Central memory CD8-positive, alpha-beta T cell (primary cell): Measurements from ENCODE around the gene TSEN54.

ENCODE experiments used
- ATAC-seq: fragments of 150-1000 bp; cut with Tn5 transposase; replicated peaks from 2 replicates; pipeline ENCODE4 v1.10.0; 2022; ENCODE audit warnings: mild to moderate bottlenecking, moderate FRiP score, moderate number of reproducible peaks; ENCODE audit not compliant: poor library complexity, severe bottlenecking; ENCODE audit errors: extremely low read depth
- DNase-seq, 2 donors: peaks; one replicate each; pipeline ENCODE4 v3.0.0; 2021; ENCODE audit warnings: low spot score in 2 of 2
- H3K27ac Mint-ChIP-seq: one replicate; pipeline ENCODE4 v1.8.0; 2022; ENCODE audit warnings: low read depth, mild to moderate bottlenecking, moderate library complexity, mixed read lengths
- H3K27me3 Mint-ChIP-seq: one replicate; pipeline ENCODE4 v1.8.0; 2022; ENCODE audit warnings: mixed read lengths
- H3K36me3 Mint-ChIP-seq: one replicate; pipeline ENCODE4 v1.8.0; 2022; ENCODE audit warnings: mild to moderate bottlenecking, moderate library complexity, mixed read lengths; ENCODE audit not compliant: insufficient read depth
- H3K4me1 Mint-ChIP-seq: one replicate; pipeline ENCODE4 v1.8.0; 2022; ENCODE audit warnings: mixed read lengths
- H3K4me3 Mint-ChIP-seq: one replicate; pipeline ENCODE4 v1.8.0; 2022; ENCODE audit warnings: mild to moderate bottlenecking, moderate library complexity, mixed read lengths
- H3K9me3 Mint-ChIP-seq: one replicate; pipeline ENCODE4 v1.8.0; 2022; ENCODE audit warnings: mixed read lengths

The TSEN54 gene

DNA sequence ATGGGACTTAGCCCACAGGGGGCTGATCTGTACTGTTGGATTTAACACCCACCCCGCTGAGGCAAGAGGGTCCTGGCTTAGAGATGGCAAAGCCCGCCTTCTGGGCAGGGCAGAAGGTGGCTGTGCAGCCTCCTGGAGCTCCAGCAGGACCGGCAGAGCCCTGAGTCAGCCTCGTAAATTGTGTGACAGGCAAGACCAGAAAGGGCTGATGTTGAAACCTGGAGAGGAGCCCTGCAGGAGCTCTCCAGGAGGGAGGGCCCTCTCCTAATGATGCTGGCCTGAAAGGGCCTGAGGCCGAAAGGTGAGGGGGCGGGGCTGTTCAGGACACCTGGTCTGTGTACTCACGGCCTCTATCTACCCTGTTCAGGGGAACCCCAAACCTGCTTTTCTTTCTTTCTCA is 48.7 kb downstream of the TSEN54 start:
- no peaks in the 10 kb centered on the region for H3K27me3 Mint-ChIP-seq
- H3K4me3 Mint-ChIP-seq, result no peak overlapping the region
- no peak for ATAC-seq
- DNase-seq, result no peak
- H3K36me3 Mint-ChIP-seq, result peaks cover 27% of the 10 kb centered on the region
- H3K4me1 Mint-ChIP-seq, result no peaks in the 10 kb centered on the region
- H3K9me3 Mint-ChIP-seq, result no peaks in the 10 kb centered on the region
- H3K27ac Mint-ChIP-seq, result peak overlapping the region; percentile 46

DNA sequence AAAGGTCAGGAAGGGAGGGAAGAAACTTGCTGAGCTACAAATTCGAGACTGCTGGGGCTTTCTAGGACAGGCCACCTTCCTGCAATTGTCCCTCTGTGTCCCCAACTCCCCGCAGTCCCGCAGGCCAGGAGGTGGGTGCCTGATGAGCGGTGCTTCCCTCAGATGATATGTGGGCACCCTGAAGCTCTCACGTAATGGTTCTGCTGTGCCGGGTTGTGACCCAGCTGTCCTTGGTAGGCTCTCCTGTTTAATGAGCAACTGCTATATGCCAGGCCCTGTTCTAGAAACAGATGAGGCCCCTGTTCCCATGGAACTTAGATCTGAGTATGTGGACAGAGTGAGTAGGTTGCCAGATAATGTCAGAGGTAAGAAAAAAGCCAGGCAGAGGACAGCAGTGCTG is 49.3 kb downstream of the TSEN54 start:
- no peak for DNase-seq
- ATAC-seq, result no peak
- H3K27me3 Mint-ChIP-seq, result no peaks in the 10 kb centered on the region
- peak overlapping the region; percentile 46 for H3K27ac Mint-ChIP-seq
- peaks cover 26% of the 10 kb centered on the region for H3K36me3 Mint-ChIP-seq
- no peak overlapping the region for H3K4me3 Mint-ChIP-seq
- no peaks in the 10 kb centered on the region for H3K9me3 Mint-ChIP-seq
- no peaks in the 10 kb centered on the region for H3K4me1 Mint-ChIP-seq

DNA sequence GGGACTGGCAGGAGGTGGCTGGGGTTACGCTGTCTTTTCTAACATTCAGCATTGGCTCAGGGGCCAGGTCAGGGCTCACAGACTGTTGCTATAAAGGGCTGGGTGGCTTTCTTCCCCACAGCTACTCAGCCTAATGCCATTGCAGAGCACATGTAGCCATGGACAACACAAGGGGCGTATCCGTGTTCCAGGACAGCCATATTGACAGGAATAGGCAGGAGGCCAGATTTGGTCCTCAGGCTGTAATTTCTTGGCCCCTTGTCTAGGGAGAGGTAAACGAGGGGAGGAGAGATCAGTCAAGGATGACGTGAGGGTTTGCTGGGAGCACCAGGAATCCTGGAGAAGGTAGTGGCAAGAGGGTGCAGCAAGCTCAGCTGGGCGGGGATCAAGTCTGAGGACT is 50.1 kb downstream of the TSEN54 start:
- H3K36me3 Mint-ChIP-seq, result peaks cover 27% of the 10 kb centered on the region
- no peaks in the 10 kb centered on the region for H3K27me3 Mint-ChIP-seq
- no peak overlapping the region for H3K4me3 Mint-ChIP-seq
- H3K9me3 Mint-ChIP-seq, result no peaks in the 10 kb centered on the region
- no peak overlapping the region for H3K27ac Mint-ChIP-seq
- ATAC-seq (no peak), DNase-seq (no peak)
- no peaks in the 10 kb centered on the region for H3K4me1 Mint-ChIP-seq

DNA sequence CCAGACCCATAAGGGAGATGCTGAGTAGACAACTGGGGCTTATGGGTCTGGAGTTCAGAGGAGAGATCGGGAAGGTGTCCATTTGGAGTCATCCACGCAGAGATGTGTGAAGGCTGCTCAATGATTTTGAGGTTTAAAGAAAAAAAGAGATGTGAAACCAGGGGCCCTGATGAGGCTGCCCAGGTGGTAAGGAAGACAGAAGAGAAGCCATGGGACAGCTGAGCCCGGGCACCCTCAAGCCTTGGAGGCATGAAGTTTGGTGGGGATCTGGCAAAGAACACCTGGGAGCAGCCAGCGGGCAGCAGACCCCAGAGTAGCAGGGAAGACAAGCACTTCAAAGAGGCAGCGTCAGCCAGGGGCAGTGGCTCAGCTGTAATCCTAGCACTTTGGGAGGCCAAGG is 50.5 kb downstream of the TSEN54 start:
- H3K4me3 Mint-ChIP-seq, result no peak overlapping the region
- DNase-seq (no peak), ATAC-seq (no peak)
- no peaks in the 10 kb centered on the region for H3K27me3 Mint-ChIP-seq
- no peak overlapping the region for H3K27ac Mint-ChIP-seq
- no peaks in the 10 kb centered on the region for H3K4me1 Mint-ChIP-seq
- H3K9me3 Mint-ChIP-seq, result no peaks in the 10 kb centered on the region
- peaks cover 28% of the 10 kb centered on the region for H3K36me3 Mint-ChIP-seq

DNA sequence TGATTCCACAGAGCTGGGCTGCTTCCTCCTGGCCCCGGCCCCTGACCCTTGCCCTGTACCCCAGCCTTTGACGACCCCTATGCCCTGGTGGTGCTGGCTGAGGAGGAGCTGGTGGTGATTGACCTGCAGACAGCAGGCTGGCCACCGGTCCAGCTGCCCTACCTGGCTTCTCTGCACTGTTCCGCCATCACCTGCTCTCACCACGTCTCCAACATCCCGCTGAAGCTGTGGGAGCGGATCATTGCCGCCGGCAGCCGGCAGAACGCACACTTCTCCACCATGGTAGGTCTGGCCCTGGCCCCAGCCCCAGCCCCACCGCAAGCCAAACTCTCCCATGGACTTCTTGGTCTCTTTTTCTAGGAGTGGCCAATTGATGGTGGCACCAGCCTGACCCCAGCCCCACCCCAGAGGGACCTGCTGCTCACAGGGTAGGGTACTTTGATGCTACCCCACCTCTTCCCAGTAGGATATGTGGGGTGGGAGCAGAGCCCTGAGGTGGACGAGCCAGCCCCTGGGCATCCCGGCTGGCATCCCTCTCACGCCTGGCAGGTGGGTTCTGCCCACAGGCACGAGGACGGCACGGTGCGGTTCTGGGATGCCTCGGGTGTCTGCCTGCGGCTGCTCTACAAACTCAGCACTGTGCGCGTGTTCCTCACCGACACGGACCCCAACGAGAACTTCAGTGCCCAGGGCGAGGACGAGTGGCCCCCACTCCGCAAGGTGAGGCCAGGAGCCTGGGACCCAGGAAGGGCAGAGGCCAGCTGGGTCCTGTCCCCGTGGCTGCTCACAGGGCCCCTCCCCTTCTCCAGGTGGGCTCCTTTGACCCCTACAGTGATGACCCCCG is 52.3 kb downstream of the TSEN54 start:
- ATAC-seq (no peak), DNase-seq (no peak)
- H3K4me3 Mint-ChIP-seq, result no peak overlapping the region
- no peaks in the 10 kb centered on the region for H3K4me1 Mint-ChIP-seq
- H3K27me3 Mint-ChIP-seq, result no peaks in the 10 kb centered on the region
- H3K36me3 Mint-ChIP-seq, result peaks cover 24% of the 10 kb centered on the region
- H3K9me3 Mint-ChIP-seq, result no peaks in the 10 kb centered on the region
- no peak overlapping the region for H3K27ac Mint-ChIP-seq

DNA sequence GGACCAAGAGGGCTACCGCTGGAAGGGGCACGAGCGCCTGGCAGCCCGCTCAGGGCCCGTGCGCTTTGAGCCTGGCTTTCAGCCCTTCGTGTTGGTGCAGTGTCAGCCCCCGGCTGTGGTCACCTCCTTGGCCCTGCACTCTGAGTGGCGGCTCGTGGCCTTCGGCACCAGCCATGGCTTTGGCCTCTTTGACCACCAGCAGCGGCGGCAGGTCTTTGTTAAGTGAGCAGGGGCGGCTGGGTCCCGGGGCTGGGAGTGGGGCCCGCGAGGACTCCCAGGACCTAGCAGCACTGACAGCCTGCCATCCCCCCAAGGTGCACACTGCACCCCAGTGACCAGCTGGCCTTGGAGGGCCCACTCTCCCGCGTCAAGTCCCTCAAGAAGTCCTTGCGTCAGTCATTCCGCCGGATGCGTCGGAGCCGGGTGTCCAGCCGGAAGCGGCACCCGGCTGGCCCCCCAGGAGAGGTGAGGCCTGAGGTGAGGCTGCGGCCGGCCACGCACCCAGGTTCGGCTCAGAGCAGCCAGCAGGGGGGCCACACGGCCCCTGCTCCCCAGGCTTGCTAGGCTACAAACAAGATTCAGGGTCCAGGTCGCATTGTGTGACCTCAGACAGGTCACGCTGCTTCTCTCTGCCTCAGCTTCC is 53.8 kb downstream of the TSEN54 start:
- ATAC-seq (no peak), DNase-seq (no peak)
- peaks cover 25% of the 10 kb centered on the region for H3K36me3 Mint-ChIP-seq
- no peaks in the 10 kb centered on the region for H3K9me3 Mint-ChIP-seq
- H3K27me3 Mint-ChIP-seq, result no peaks in the 10 kb centered on the region
- H3K4me1 Mint-ChIP-seq, result no peaks in the 10 kb centered on the region
- no peak overlapping the region for H3K4me3 Mint-ChIP-seq
- H3K27ac Mint-ChIP-seq, result no peak overlapping the region

DNA sequence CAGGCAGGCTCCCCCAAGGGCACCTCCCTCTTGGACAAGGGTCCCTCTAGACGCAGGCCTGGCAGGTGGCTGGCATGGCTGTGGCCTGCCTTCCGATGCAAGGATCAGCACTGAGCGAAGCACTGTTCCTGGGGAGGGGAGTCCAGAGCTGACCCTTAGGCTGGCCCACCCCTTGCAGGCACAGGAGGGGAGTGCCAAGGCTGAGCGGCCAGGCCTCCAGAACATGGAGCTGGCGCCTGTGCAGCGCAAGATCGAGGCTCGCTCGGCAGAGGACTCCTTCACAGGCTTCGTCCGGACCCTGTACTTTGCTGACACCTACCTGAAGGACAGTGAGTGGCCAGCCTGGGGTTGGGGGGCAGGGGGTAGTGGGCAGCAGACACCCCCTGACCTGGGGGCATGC is 54.4 kb downstream of the TSEN54 start:
- ATAC-seq, result no peak
- Mint-ChIP-seq H3K27ac (no peak overlapping the region), H3K9me3 (no peaks in the 10 kb centered on the region), H3K4me3 (no peak overlapping the region), H3K36me3 (peaks cover 21% of the 10 kb centered on the region), H3K27me3 (no peaks in the 10 kb centered on the region), H3K4me1 (no peaks in the 10 kb centered on the region)
- no peak for DNase-seq

DNA sequence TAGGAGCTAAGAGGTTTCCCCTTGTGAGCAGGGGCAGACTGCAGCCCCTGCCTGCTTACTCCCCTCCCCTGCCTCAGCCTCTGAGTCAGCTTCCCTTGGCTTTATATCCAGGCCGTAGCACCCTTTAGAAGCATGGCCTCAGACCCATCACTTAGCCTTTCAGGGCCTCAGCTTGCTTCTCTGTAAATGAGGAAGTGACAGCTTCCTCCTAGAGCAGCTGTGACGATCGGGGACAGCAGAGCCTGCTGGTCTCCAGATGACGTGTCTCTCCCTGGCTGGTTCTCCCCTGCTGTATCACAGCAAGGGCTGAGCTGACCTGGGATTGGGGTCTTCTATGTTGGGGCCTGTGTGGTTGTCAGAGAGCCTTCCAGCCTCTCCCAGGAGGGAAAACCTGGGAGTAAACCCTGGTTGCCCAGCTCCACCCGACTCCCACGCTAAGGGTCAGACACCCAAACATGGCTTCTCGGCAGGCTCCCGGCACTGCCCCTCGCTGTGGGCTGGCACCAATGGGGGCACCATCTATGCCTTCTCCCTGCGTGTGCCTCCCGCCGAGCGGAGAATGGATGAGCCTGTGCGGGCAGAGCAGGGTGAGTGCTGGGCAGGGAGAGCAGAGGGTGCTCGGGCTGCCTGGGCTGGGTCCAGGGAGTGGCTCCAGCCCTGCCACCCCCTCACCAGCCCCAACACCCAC is 55.0 kb downstream of the TSEN54 start:
- no peaks in the 10 kb centered on the region for H3K27me3 Mint-ChIP-seq
- no peaks in the 10 kb centered on the region for H3K9me3 Mint-ChIP-seq
- no peak overlapping the region for H3K27ac Mint-ChIP-seq
- peaks cover 17% of the 10 kb centered on the region for H3K36me3 Mint-ChIP-seq
- no peak overlapping the region for H3K4me3 Mint-ChIP-seq
- no peaks in the 10 kb centered on the region for H3K4me1 Mint-ChIP-seq
- DNase-seq (no peak), ATAC-seq (peak; percentile 56)

DNA sequence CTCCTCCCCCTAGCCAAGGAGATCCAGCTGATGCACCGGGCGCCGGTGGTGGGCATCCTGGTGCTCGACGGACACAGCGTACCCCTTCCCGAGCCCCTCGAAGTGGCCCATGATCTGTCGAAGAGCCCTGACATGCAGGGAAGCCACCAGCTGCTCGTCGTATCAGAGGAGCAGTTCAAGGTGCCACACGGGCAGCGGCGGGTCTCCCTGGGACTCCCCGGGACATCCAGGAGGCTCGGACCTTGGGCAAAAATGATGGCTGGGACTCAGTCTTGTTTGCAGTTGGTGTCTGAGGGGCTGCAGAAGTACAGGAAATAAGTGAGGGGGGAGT is 55.5 kb downstream of the TSEN54 start:
- DNase-seq (no peak), ATAC-seq (no peak)
- Mint-ChIP-seq H3K4me3 (no peak overlapping the region), H3K27me3 (no peaks in the 10 kb centered on the region), H3K36me3 (peaks cover 13% of the 10 kb centered on the region), H3K27ac (no peak overlapping the region), H3K9me3 (no peaks in the 10 kb centered on the region), H3K4me1 (no peaks in the 10 kb centered on the region)

DNA sequence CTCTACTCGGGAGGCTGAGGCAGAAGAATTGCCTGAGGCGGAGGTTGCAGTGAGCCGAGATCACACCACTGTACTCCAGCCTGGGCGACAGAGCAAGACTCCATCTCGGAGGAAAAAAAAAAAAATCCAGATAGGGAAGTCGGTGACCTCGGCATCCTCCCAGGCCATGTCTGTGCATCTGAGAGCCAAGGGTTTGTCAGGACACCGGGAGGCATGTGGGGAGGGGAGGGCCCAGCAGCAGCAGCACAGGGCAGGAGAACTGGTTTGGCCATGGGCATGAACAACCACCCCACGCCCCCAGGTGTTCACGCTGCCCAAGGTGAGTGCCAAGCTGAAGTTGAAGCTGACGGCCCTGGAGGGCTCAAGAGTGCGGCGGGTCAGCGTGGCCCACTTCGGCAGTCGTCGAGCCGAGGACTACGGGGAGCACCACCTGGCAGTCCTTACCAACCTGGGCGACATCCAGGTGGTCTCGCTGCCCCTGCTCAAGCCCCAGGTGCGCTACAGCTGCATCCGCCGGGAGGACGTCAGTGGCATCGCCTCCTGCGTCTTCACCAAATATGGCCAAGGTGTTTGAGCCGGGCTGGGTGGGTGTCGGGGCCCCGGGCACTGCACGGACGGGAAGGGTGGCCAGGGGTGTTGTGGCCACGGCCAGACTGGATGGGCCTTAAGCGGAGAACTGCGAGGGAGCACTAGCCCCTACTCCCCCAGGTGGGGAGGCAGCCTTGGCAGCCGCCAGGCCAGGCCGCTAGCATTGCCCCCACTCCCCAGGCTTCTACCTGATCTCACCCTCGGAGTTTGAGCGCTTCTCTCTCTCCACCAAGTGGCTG is 56.6 kb downstream of the TSEN54 start:
- Mint-ChIP-seq H3K27me3 (no peaks in the 10 kb centered on the region), H3K4me3 (no peak overlapping the region), H3K4me1 (no peaks in the 10 kb centered on the region), H3K27ac (no peak overlapping the region), H3K9me3 (no peaks in the 10 kb centered on the region), H3K36me3 (peaks cover 7% of the 10 kb centered on the region)
- DNase-seq, result no peak
- ATAC-seq, result no peak

DNA sequence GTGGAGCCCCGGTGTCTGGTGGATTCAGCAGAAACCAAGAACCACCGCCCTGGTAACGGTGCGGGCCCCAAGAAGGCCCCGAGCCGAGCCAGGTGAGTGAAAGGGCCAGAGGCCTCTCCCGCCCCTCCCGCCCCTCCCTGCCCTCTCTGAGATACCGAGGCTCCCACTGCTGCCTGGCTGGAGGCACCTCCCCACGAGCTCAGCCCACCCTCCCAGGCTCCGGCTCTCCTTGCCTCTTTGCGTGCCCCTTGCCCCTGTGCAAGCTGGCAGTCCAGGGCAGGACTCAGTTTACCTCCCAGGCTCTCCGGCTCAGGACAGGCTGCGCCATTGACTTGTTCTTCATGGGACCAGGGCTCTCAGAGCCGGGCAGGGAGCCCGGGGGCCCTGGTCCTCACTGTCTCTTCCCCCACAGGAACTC is 57.2 kb downstream of the TSEN54 start:
- Mint-ChIP-seq H3K36me3 (peaks cover 5% of the 10 kb centered on the region), H3K27me3 (no peaks in the 10 kb centered on the region), H3K27ac (no peak overlapping the region), H3K4me1 (no peaks in the 10 kb centered on the region), H3K4me3 (no peak overlapping the region), H3K9me3 (no peaks in the 10 kb centered on the region)
- no peak for ATAC-seq
- DNase-seq, result no peak

DNA sequence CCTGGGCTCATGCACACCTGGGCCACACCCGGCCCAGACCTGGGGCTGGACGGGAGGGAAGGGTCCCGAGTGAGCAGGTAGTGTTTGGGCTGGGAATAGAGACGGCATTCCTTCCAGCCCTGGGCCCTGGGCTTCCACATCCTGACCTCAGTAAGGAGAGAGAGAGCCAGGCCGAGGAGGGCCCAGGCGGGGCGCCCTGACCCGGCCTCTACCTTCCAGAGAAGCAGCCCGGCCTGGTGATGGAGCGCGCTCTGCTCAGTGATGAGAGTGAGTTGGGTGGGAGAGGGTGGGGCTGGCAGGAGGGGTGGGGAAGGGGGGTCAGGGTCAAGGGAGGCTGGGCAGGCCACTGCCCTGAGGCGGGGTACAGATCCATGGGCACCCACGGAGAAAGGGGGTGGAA is 57.7 kb downstream of the TSEN54 start:
- Mint-ChIP-seq H3K4me3 (no peak overlapping the region), H3K9me3 (no peaks in the 10 kb centered on the region), H3K36me3 (peaks cover 7% of the 10 kb centered on the region), H3K27me3 (no peaks in the 10 kb centered on the region), H3K27ac (no peak overlapping the region), H3K4me1 (no peaks in the 10 kb centered on the region)
- ATAC-seq (no peak), DNase-seq (no peak)
